K562 (cell line): ENCODE results near the gene MGAT1. TPM values are rescaled to one million over a fixed set of nuclear protein-coding genes. Genes with fewer than 3 reads are reported as not detected.

Experiments
- DMBX1 ChIP-seq: fragments of 250-450 bp; sonication (Bioruptor Pico); IDR thresholded peaks from 2 replicates; pipeline ENCODE4 v1.8.0; 2022; ENCODE audit warnings: inconsistent platforms, mild to moderate bottlenecking, moderate library complexity, borderline replicate concordance
- ELF4 ChIP-seq: fragments of 450-650 bp; formaldehyde crosslinking; IDR thresholded peaks from 2 replicates; pipeline ENCODE4 v1.4.0; 2022; ENCODE audit warnings: missing genetic modification characterization
- GABPB2 ChIP-seq: fragments of 250-450 bp; sonication (Bioruptor Pico); conservative IDR thresholded peaks from 2 replicates; pipeline ENCODE4 v1.5.1; 2021; ENCODE audit warnings: mild to moderate bottlenecking
- HCFC1 ChIP-seq: IDR thresholded peaks from 2 replicates; pipeline ENCODE4 v1.6.1; 2012; ENCODE audit warnings: low read depth, low read length, improper control_type of control experiment
- HMGN3 ChIP-seq: IDR thresholded peaks from 2 replicates; pipeline ENCODE4 v1.6.1; 2011; ENCODE audit warnings: borderline replicate concordance, low read depth, mild to moderate bottlenecking, mixed read lengths, low read length; ENCODE audit not compliant: insufficient read length; ENCODE audit errors: extremely low read depth
- HNRNPH1 ChIP-seq: fragments of 200-400 bp; formaldehyde crosslinking; optimal IDR thresholded peaks from 2 replicates; pipeline ENCODE3; 2017; ENCODE audit warnings: low read depth, mild to moderate bottlenecking, low read length, moderate library complexity
- IRF2 ChIP-seq: sonication (generic); formaldehyde crosslinking; IDR thresholded peaks from 2 replicates; pipeline ENCODE4 v1.8.1; 2022; ENCODE audit warnings: mild to moderate bottlenecking, missing genetic modification reagents
- NFYB ChIP-seq: IDR thresholded peaks from 2 replicates; pipeline ENCODE4 v1.6.1; 2011; ENCODE audit warnings: mild to moderate bottlenecking, moderate library complexity; ENCODE audit not compliant: insufficient read length; ENCODE audit errors: extremely low read depth
- NR2C1 ChIP-seq, 2 experiments: fragments of 450-650 bp; IDR thresholded peaks; 2 replicates each; pipeline ENCODE4 v1.6.1; 2017; ENCODE audit warnings: mild to moderate bottlenecking in 2 of 2, antibody characterized with exemption in 1 of 2, inconsistent platforms in 1 of 2, missing compliant biosample characterization in 1 of 2, missing genetic modification characterization in 1 of 2
- NR3C1 ChIP-seq: sonication (generic); formaldehyde crosslinking; IDR thresholded peaks from 2 replicates; pipeline ENCODE4 v1.8.1; 2022; ENCODE audit warnings: missing genetic modification reagents
- PHF20 ChIP-seq: fragments of 450-650 bp; IDR thresholded peaks from 2 replicates; pipeline ENCODE4 v1.6.1; 2018; ENCODE audit not compliant: partially characterized antibody
- PTRF ChIP-seq: fragments of 450-650 bp; IDR thresholded peaks from 2 replicates; pipeline ENCODE4 v1.6.1; 2016; ENCODE audit warnings: mild to moderate bottlenecking, missing genetic modification characterization, missing compliant biosample characterization
- SIN3A ChIP-seq, 2 experiments: fragments of 150-350 bp in 1 of 2; IDR thresholded peaks; 2 replicates each; pipeline ENCODE4 v1.6.1; 2011 to 2016; ENCODE audit warnings: borderline replicate concordance in 2 of 2, low read depth in 2 of 2, low read length in 2 of 2, mild to moderate bottlenecking in 2 of 2, moderate library complexity in 2 of 2; ENCODE audit not compliant: control insufficient read depth in 1 of 2
- SRSF3 ChIP-seq: fragments of 200-400 bp; formaldehyde crosslinking; IDR thresholded peaks from 2 replicates; pipeline ENCODE4 v1.6.1; 2016; ENCODE audit warnings: mild to moderate bottlenecking, low read length, moderate library complexity; ENCODE audit not compliant: insufficient read depth
- TEAD4 ChIP-seq, 2 experiments: sonication (generic) in 1 of 2; formaldehyde crosslinking in 1 of 2; IDR thresholded peaks; 2 replicates each; pipeline versions ENCODE4 v1.6.1 to v1.8.0; 2012 to 2022; ENCODE audit warnings: borderline replicate concordance in 1 of 2, inconsistent platforms in 1 of 2, low read length in 1 of 2, mild to moderate bottlenecking in 1 of 2, missing genetic modification reagents in 1 of 2
- ZEB2 ChIP-seq: fragments of 450-650 bp; IDR thresholded peaks from 2 replicates; pipeline ENCODE4 v1.6.1; 2016
- ZKSCAN8 ChIP-seq: fragments of 200-800 bp; sonication (Bioruptor generic); IDR thresholded peaks from 2 replicates; pipeline ENCODE4 v1.6.1; 2016; ENCODE audit warnings: missing genetic modification characterization, missing compliant biosample characterization
- ZNF76 ChIP-seq: fragments of 250-450 bp; sonication (Bioruptor Pico); IDR thresholded peaks from 2 replicates; pipeline ENCODE4 v1.4.0; 2020; ENCODE audit warnings: mild to moderate bottlenecking, moderate library complexity, borderline replicate concordance
- polyA plus RNA-seq, 8 experiments: library from polyadenylated mRNA; depleted of rRNA in 4 of 8; stranded (reverse) in 5 of 8; unstranded in 3 of 8; fragments of >200 nt; fragmentation: Nextera tagmentation in 2 of 8; fragmentation: Illumina TruSeq in 1 of 8; extraction: Ambion mirVana in 2 of 8; extraction: Trizol in 1 of 8; gene quantifications; 2 replicates each; pipeline versions ENCODE4 v1.2.1 to v1.2.3, GENCODE V29; 2011 to 2014; ENCODE audit warnings: inconsistent platforms in 1 of 8, missing spikeins in 1 of 8
- total RNA-seq, 7 experiments: library from RNA; depleted of rRNA in 6 of 7; stranded (reverse); fragments of >200 nt in 6 of 7; fragmentation: Illumina TruSeq in 2 of 7; extraction: Trizol in 2 of 7; gene quantifications; 2 replicates each; pipeline versions ENCODE4 v1.2.1 to v1.2.3, GENCODE V29; 2011 to 2021; ENCODE audit warnings: low replicate concordance in 1 of 7
- TF ChIP-seq, protein P1 (sequence below): fragments of 450-650 bp; conservative IDR thresholded peaks from 2 replicates; pipeline ENCODE4 v1.6.1; 2016; ENCODE audit warnings: missing genetic modification characterization, low read depth, mild to moderate bottlenecking, missing compliant biosample characterization, moderate library complexity
- TF ChIP-seq, protein P2 (sequence below): fragments of 450-650 bp; IDR thresholded peaks from 2 replicates; pipeline ENCODE4 v1.6.1; 2017; ENCODE audit warnings: mild to moderate bottlenecking, moderate library complexity
- TF ChIP-seq, protein P3 (sequence below): sonication (generic); formaldehyde crosslinking; IDR thresholded peaks from 2 replicates; pipeline ENCODE4 v1.8.1; 2022; ENCODE audit warnings: missing genetic modification reagents
- TF ChIP-seq, protein P4 (sequence below): sonication (generic); formaldehyde crosslinking; IDR thresholded peaks from 2 replicates; pipeline ENCODE4 v1.5.0; 2020; ENCODE audit warnings: missing genetic modification reagents

Gene MGAT1
- total and polyA plus RNA-seq, 9 of the 15 experiments (the other 6 are each of a cell fraction or from before 2014, with no cell fraction given): 3.9 to 82.7 (median 44.5) TPM

DNA sequence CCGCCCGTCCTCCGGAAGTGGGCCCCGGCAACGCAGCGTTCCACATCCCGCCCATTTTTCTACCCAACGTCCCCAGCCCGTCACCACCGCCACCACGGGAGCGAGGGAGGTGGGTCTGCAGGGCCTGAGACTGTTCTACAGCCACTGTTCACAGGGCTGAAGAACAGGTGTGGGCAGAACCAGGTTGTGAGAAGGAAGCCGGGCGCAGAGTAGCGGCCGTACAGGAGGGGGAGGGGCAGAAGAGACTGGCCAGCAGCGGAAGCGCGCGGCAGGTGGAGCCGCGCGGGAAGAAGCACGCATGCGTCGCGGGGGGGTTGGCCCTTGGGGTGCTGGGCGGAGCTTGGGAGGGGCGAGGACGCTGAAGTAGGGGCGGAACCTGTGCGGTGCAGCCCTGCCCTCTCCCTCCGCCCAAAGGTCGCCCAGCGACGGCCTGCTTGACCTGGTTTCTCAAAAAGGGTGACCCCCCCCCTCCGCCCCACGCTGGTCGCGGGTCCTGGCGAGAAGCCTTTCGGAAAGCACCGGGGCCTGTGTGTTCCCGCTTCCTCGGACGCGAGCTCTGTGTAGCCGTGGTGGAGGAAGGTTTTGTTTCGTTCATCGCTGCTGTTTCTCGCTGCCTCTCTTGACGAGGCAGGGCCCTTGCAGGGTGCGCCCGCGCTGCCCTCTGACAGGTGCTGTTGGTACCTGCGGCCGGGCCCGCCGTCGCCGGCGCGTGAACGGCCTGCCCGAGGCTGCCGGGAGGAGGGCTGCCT lies 7.8 kb upstream of the MGAT1 start (continued):
- TF ChIP-seq NR3C1 (CRISPR knock-in tag) (peak; percentile 24; the same call in 1 of the 2 replicates), SRSF3 (no peak), ZEB2 (no peak), ZNF76 (peak; percentile 82; the same call in 1 of the 2 replicates), SIN3A (IDR thresholded peaks at IDR 0.05; ENCODE audit: borderline replicate concordance in 2 of 2, control insufficient read depth in 1 of 2, low read depth in 2 of 2, low read length in 2 of 2) (no peak), NR2C1 (IDR thresholded peaks at IDR 0.05) (no peak), NR2C1 (tag; IDR thresholded peaks at IDR 0.05) (peak; percentile 26; the same call in 1 of the 2 replicates), DMBX1 (CRISPR knock-in tag) (peak; percentile 74; the same call in 1 of the 2 replicates), GABPB2 (CRISPR knock-in tag) (peak; percentile 56; the same call in 1 of the 2 replicates), ELF4 (CRISPR knock-in tag) (peak; percentile 95), HCFC1 (peak; percentile 38; the same call in 1 of the 2 replicates), PHF20 (peak; percentile 88), PTRF (tag) (no peak), HNRNPH1 (no peak), NFYB (no peak), HMGN3 (peak; percentile 93), ZKSCAN8 (CRISPR knock-in tag) (no peak), IRF2 (CRISPR knock-in tag) (no peak), TEAD4 (IDR thresholded peaks at IDR 0.05; ENCODE audit: low read length) (no peak; the same call in 1 of the 2 replicates), TEAD4 (CRISPR knock-in tag; IDR thresholded peaks at IDR 0.05; ENCODE audit: borderline replicate concordance) (no peak)
- TF ChIP-seq, protein P1, sequence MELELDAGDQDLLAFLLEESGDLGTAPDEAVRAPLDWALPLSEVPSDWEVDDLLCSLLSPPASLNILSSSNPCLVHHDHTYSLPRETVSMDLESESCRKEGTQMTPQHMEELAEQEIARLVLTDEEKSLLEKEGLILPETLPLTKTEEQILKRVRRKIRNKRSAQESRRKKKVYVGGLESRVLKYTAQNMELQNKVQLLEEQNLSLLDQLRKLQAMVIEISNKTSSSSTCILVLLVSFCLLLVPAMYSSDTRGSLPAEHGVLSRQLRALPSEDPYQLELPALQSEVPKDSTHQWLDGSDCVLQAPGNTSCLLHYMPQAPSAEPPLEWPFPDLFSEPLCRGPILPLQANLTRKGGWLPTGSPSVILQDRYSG (tag): no peak
- TF ChIP-seq, protein P2, sequence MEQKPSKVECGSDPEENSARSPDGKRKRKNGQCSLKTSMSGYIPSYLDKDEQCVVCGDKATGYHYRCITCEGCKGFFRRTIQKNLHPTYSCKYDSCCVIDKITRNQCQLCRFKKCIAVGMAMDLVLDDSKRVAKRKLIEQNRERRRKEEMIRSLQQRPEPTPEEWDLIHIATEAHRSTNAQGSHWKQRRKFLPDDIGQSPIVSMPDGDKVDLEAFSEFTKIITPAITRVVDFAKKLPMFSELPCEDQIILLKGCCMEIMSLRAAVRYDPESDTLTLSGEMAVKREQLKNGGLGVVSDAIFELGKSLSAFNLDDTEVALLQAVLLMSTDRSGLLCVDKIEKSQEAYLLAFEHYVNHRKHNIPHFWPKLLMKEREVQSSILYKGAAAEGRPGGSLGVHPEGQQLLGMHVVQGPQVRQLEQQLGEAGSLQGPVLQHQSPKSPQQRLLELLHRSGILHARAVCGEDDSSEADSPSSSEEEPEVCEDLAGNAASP: no peak
- TF ChIP-seq, protein P3, sequence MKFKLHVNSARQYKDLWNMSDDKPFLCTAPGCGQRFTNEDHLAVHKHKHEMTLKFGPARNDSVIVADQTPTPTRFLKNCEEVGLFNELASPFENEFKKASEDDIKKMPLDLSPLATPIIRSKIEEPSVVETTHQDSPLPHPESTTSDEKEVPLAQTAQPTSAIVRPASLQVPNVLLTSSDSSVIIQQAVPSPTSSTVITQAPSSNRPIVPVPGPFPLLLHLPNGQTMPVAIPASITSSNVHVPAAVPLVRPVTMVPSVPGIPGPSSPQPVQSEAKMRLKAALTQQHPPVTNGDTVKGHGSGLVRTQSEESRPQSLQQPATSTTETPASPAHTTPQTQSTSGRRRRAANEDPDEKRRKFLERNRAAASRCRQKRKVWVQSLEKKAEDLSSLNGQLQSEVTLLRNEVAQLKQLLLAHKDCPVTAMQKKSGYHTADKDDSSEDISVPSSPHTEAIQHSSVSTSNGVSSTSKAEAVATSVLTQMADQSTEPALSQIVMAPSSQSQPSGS (CRISPR knock-in tag): no peak
- TF ChIP-seq, protein P4, sequence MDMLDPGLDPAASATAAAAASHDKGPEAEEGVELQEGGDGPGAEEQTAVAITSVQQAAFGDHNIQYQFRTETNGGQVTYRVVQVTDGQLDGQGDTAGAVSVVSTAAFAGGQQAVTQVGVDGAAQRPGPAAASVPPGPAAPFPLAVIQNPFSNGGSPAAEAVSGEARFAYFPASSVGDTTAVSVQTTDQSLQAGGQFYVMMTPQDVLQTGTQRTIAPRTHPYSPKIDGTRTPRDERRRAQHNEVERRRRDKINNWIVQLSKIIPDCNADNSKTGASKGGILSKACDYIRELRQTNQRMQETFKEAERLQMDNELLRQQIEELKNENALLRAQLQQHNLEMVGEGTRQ: no peak
